ENCODE measurements around the gene ATP6V1B1. TPM values are rescaled to one million over a fixed set of nuclear protein-coding genes. Genes with fewer than 3 reads are reported as not detected.
A peak's percentile ranks its signal among the peaks of the same experiment; 100 is the strongest.

ATP6V1B1 gene
- total RNA-seq, 2 donors from 2014 or later = not detected

- Histone ChIP-seq H3K36me3 (ENCODE audit: control insufficient read depth, insufficient read depth, low read length) (no peaks in the 10 kb centered on the region), H3K9ac (ENCODE audit: extremely low read depth, low read length, poor library complexity, severe bottlenecking) (no peak overlapping the region), H3K4me1 (ENCODE audit: control insufficient read depth, insufficient read depth, low read length) (peaks cover 6% of the 10 kb centered on the region), H3K27me3 (ENCODE audit: control insufficient read depth, insufficient read depth, low read length, poor library complexity, severe bottlenecking) (peaks cover 78% of the 10 kb centered on the region), H3K9me3 (ENCODE audit: control insufficient read depth, low read length) (no peaks in the 10 kb centered on the region), H3K27ac (ENCODE audit: low read depth, low read length) (no peak overlapping the region), H3K4me3 (ENCODE audit: low read length) (no peak overlapping the region)
- no peaks in the 10 kb centered on the region for H3K36me3 Mint-ChIP-seq (ENCODE audit: low read depth)
- H3K9me3 Mint-ChIP-seq = no peaks in the 10 kb centered on the region
- TF ChIP-seq, protein P1, sequence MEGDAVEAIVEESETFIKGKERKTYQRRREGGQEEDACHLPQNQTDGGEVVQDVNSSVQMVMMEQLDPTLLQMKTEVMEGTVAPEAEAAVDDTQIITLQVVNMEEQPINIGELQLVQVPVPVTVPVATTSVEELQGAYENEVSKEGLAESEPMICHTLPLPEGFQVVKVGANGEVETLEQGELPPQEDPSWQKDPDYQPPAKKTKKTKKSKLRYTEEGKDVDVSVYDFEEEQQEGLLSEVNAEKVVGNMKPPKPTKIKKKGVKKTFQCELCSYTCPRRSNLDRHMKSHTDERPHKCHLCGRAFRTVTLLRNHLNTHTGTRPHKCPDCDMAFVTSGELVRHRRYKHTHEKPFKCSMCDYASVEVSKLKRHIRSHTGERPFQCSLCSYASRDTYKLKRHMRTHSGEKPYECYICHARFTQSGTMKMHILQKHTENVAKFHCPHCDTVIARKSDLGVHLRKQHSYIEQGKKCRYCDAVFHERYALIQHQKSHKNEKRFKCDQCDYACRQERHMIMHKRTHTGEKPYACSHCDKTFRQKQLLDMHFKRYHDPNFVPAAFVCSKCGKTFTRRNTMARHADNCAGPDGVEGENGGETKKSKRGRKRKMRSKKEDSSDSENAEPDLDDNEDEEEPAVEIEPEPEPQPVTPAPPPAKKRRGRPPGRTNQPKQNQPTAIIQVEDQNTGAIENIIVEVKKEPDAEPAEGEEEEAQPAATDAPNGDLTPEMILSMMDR (conservative IDR thresholded peaks at IDR 0.05) = no peak
- DNase-seq = peak; percentile 35
- no peak overlapping the region for H3K4me3 Mint-ChIP-seq
- peaks cover 11% of the 10 kb centered on the region for H3K4me1 Mint-ChIP-seq
- H3K27ac Mint-ChIP-seq = no peak overlapping the region
- WGBS, 2 experiments (ENCODE audit: insufficient coverage in 1 of 2, insufficient read length in 1 of 2) = 88% methylated on average over 4 of the region's 4 CpGs
- peaks cover 90% of the 10 kb centered on the region for H3K27me3 Mint-ChIP-seq (ENCODE audit: insufficient read depth)
These were observed 8.5 kb downstream of the ATP6V1B1 start for GRCh38 chr2:70944111-70944690.

- peak; percentile 91 for DNase-seq
- Histone ChIP-seq H3K36me3 (ENCODE audit: control insufficient read depth, insufficient read depth, low read length) (no peaks in the 10 kb centered on the region), H3K4me3 (ENCODE audit: low read length) (no peak overlapping the region), H3K9ac (ENCODE audit: extremely low read depth, low read length, poor library complexity, severe bottlenecking) (no peak overlapping the region), H3K27me3 (ENCODE audit: control insufficient read depth, insufficient read depth, low read length, poor library complexity, severe bottlenecking) (peaks cover 63% of the 10 kb centered on the region), H3K4me1 (ENCODE audit: control insufficient read depth, insufficient read depth, low read length) (peaks cover 3% of the 10 kb centered on the region), H3K27ac (ENCODE audit: low read depth, low read length) (no peak overlapping the region), H3K9me3 (ENCODE audit: control insufficient read depth, low read length) (no peaks in the 10 kb centered on the region)
- TF ChIP-seq, protein P1 (conservative IDR thresholded peaks at IDR 0.05) = peak; percentile 86
- Mint-ChIP-seq H3K9me3 (no peaks in the 10 kb centered on the region), H3K27me3 (ENCODE audit: insufficient read depth) (peaks cover 75% of the 10 kb centered on the region), H3K27ac (no peak overlapping the region), H3K36me3 (ENCODE audit: low read depth) (no peaks in the 10 kb centered on the region), H3K4me1 (peaks cover 6% of the 10 kb centered on the region), H3K4me3 (no peak overlapping the region)
- WGBS, 2 experiments (ENCODE audit: insufficient coverage in 1 of 2, insufficient read length in 1 of 2) = 19 to 30% methylated on average over 3 to 8 of the region's 8 CpGs
These were observed 11.2 kb downstream of the ATP6V1B1 start for GRCh38 chr2:70946832-70947442.

GRCh38 chr2:70947556-70948184 is 12.0 kb downstream of the ATP6V1B1 start:
- TF ChIP-seq, protein P1 (conservative IDR thresholded peaks at IDR 0.05) = no peak
- H3K27ac ChIP-seq (ENCODE audit: low read depth, low read length) = no peak overlapping the region
- no peaks in the 10 kb centered on the region for H3K9me3 ChIP-seq (ENCODE audit: control insufficient read depth, low read length)
- peaks cover 75% of the 10 kb centered on the region for H3K27me3 Mint-ChIP-seq (ENCODE audit: insufficient read depth)
- H3K36me3 Mint-ChIP-seq (ENCODE audit: low read depth) = no peaks in the 10 kb centered on the region
- H3K4me1 ChIP-seq (ENCODE audit: control insufficient read depth, insufficient read depth, low read length) = peaks cover 3% of the 10 kb centered on the region
- H3K27ac Mint-ChIP-seq = no peak overlapping the region
- no peaks in the 10 kb centered on the region for H3K36me3 ChIP-seq (ENCODE audit: control insufficient read depth, insufficient read depth, low read length)
- H3K4me3 ChIP-seq (ENCODE audit: low read length) = no peak overlapping the region
- peaks cover 61% of the 10 kb centered on the region for H3K27me3 ChIP-seq (ENCODE audit: control insufficient read depth, insufficient read depth, low read length, poor library complexity, severe bottlenecking)
- 44 to 45% methylated on average over 6 to 11 of the region's 11 CpGs for WGBS, 2 experiments (ENCODE audit: insufficient coverage in 1 of 2, insufficient read length in 1 of 2)
- H3K4me1 Mint-ChIP-seq = peaks cover 6% of the 10 kb centered on the region
- no peaks in the 10 kb centered on the region for H3K9me3 Mint-ChIP-seq
- no peak overlapping the region for H3K9ac ChIP-seq (ENCODE audit: extremely low read depth, low read length, poor library complexity, severe bottlenecking)
- no peak overlapping the region for H3K4me3 Mint-ChIP-seq
- peak; percentile 65 for DNase-seq
